Choroid plexus epithelial cell (primary cell): Measurements from ENCODE around the gene ADCY2.

Source experiments
- DNase-seq: peaks from one replicate; pipeline ENCODE4 v3.0.0-alpha.2; 2010; ENCODE audit warnings: low read depth
- H3K4me3 ChIP-seq: 2 replicates; pipeline ENCODE4 v1.5.1; 2011; ENCODE audit warnings: low read depth, mild to moderate bottlenecking, control low read depth, low read length, moderate library complexity
- CTCF ChIP-seq: conservative IDR thresholded peaks from 2 replicates; pipeline ENCODE4 v1.5.1; 2011; ENCODE audit warnings: low read depth, mild to moderate bottlenecking, control low read depth, inconsistent platforms, low read length, moderate library complexity

ADCY2 gene

GRCh38 chr5:7824995-7825394, 429.1 kb downstream of the ADCY2 start:
- TF ChIP-seq CTCF: no peak
- no peak for DNase-seq
- H3K4me3 ChIP-seq: no peak overlapping the region

GRCh38 chr5:7825630-7826029, 429.7 kb downstream of the ADCY2 start:
- H3K4me3 ChIP-seq: no peak overlapping the region
- no peak for TF ChIP-seq CTCF
- no peak for DNase-seq

- TF ChIP-seq CTCF: peak; percentile 34
- no peak overlapping the region for H3K4me3 ChIP-seq
- no peak for DNase-seq
Observed at GRCh38 chr5:7827610-7828009, 431.7 kb downstream of the ADCY2 start.

GRCh38 chr5:7828269-7828668, 432.3 kb downstream of the ADCY2 start:
- no peak for DNase-seq
- no peak for TF ChIP-seq CTCF
- H3K4me3 ChIP-seq: no peak overlapping the region

- no peak overlapping the region for H3K4me3 ChIP-seq
- no peak for TF ChIP-seq CTCF
- no peak for DNase-seq
Observed at GRCh38 chr5:7834982-7835381, 439.0 kb downstream of the ADCY2 start.

- DNase-seq: no peak
- TF ChIP-seq CTCF: no peak
- H3K4me3 ChIP-seq: no peak overlapping the region
Observed at GRCh38 chr5:7837403-7837802, 441.5 kb downstream of the ADCY2 start.

GRCh38 chr5:7842531-7842930, 446.6 kb downstream of the ADCY2 start:
- no peak for DNase-seq
- no peak overlapping the region for H3K4me3 ChIP-seq
- TF ChIP-seq CTCF: no peak
